Naive thymus-derived CD8-positive, alpha-beta T cell (primary cell): ENCODE data around the gene HSDL1. TPM values are rescaled to one million over a fixed set of nuclear protein-coding genes. Genes with fewer than 3 reads are reported as not detected.

Source experiments
- ATAC-seq, 2 donors: fragments of 150-1000 bp; cut with Tn5 transposase in 1 of 2; sonication (Bioruptor Pico), chemical (Tn5 transposase) in 1 of 2; 1 replicate in 1 of 2; 2 replicates in 1 of 2; pipeline ENCODE4 v1.10.0; 2021; ENCODE audit warnings: mild to moderate bottlenecking in 2 of 2, moderate library complexity in 2 of 2
- POLR2A ChIA-PET: fragments of 350-600 bp; sonication (Branson Sonifier 250); formaldehyde crosslinking; loops from one replicate; lab custom pipeline; 2021; ENCODE audit warnings: antibody characterized with exemption; lab: Charles Lee
- DNase-seq, 10 donors: peaks; one replicate each; pipeline versions ENCODE4 v3.0.0 to v3.0.0-alpha.2; 2020 to 2022
- H3K27ac Mint-ChIP-seq, 10 donors: one replicate each; pipeline ENCODE4 v1.8.0; 2020 to 2022; ENCODE audit warnings: mild to moderate bottlenecking in 10 of 10, mixed read lengths in 10 of 10, moderate library complexity in 4 of 10, inconsistent platforms in 1 of 10
- H3K27me3 Mint-ChIP-seq, 5 donors: one replicate each; pipeline ENCODE4 v1.8.0; 2021 to 2022; ENCODE audit warnings: mixed read lengths in 5 of 5
- H3K36me3 Mint-ChIP-seq, 3 donors: one replicate each; pipeline ENCODE4 v1.8.0; 2020 to 2022; ENCODE audit warnings: mixed read lengths in 3 of 3, mild to moderate bottlenecking in 2 of 3, inconsistent platforms in 1 of 3
- H3K4me1 Mint-ChIP-seq, 4 donors: one replicate each; pipeline ENCODE4 v1.8.0; 2021 to 2022; ENCODE audit warnings: mixed read lengths in 4 of 4
- H3K4me3 Mint-ChIP-seq, 10 donors: one replicate each; pipeline ENCODE4 v1.8.0; 2020 to 2022; ENCODE audit warnings: mild to moderate bottlenecking in 10 of 10, mixed read lengths in 10 of 10, moderate library complexity in 6 of 10, inconsistent platforms in 1 of 10
- H3K9me3 Mint-ChIP-seq, 9 donors: one replicate each; pipeline ENCODE4 v1.8.0; 2020 to 2022; ENCODE audit warnings: mixed read lengths in 9 of 9, mild to moderate bottlenecking in 3 of 9, inconsistent platforms in 1 of 9, moderate library complexity in 1 of 9
- polyA plus RNA-seq, 3 donors: library from polyadenylated mRNA; unstranded; fragments of 300-500 nt; fragmentation: Illumina TruSeq; gene quantifications; one replicate each; pipeline ENCODE4 v1.2.3, GENCODE V29; 2021
- total RNA-seq, 8 experiments: library from RNA in 2 of 8; stranded (reverse) in 2 of 8; gene quantifications; one replicate each; pipeline ENCODE4 v1.2.3 and lab custom pipeline; 2021 to 2026

Gene HSDL1
- total and polyA plus RNA-seq, 5 experiments from 2014 or later: 8.4 to 24.8 (median 14.7) TPM

DNA sequence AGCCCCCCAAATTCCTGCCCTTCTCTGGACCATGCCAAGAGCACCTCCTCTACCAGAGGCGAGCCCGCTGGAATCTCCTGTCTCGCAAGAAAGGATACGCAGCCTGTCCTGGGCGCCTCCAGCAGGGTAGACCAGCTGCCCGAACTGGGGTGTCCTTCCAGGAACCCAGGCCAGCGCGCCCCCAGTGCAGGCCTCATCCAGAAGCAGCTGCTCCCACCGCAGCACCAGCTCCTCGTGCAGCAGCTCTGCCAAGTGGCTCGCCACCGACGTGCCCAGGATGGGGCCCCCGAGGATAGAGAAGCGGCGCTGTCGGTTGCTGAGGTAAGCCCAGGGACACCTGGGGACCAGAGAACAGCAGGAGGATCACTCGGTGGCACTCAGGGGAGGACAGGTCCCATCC is 37.1 kb upstream of the HSDL1 start:
- peaks cover 0 to 40% (median 8%) of the 10 kb centered on the region in 3 donors for H3K36me3 Mint-ChIP-seq
- POLR2A ChIA-PET: no interaction called here
- H3K9me3 Mint-ChIP-seq: no peaks in the 10 kb centered on the region
- no peak overlapping the region for H3K27ac Mint-ChIP-seq
- no peak overlapping the region for H3K4me3 Mint-ChIP-seq
- DNase-seq (no peak), ATAC-seq (no peak)
- peaks cover 17 to 25% (median 24%) of the 10 kb centered on the region in 4 donors for H3K4me1 Mint-ChIP-seq
- H3K27me3 Mint-ChIP-seq: no peaks in the 10 kb centered on the region

DNA sequence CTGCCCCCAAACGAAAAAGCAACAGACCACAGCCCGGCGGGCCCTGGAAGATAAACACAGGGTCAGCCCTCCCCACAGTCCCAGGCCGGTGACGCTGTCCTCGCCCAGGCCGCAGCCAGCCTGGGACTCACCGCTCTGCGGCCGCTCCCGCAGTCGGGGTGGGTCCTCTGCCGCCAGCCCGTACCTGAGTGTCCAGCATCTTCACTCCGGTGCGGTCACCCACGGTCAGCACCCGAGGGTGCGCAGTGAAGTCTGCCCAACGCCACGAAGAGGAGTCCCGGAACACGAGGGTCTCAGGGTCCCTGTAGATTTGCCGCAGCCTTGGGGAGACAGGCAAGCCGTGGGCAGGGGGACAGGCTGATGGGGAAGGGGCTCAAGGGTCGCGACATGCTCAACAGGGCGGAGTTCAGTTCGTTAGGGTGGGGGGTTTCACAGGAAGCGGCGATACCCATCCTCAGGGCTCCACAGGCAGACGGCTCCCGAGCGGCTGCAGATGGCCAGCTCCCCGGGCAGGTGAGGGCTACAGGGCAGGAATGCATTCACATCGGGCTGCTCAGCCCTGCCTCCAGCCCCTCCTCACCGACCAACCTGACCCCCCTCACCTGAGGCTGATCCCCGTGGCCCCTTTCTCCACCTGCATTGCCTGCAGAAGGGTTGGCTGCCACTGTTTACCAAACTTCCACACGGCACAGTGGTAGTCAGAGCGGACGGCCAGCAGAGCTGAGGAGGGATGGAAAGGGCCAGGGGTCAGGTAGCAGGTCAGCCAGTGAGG is 36.4 kb upstream of the HSDL1 start:
- no peak for ATAC-seq
- H3K36me3 Mint-ChIP-seq: peaks cover 0 to 40% (median 8%) of the 10 kb centered on the region in 3 donors
- no peak for DNase-seq
- no peak overlapping the region for H3K27ac Mint-ChIP-seq
- no peak overlapping the region for H3K4me3 Mint-ChIP-seq
- no peaks in the 10 kb centered on the region for H3K9me3 Mint-ChIP-seq
- peaks cover 15 to 24% (median 23%) of the 10 kb centered on the region in 4 donors for H3K4me1 Mint-ChIP-seq
- POLR2A ChIA-PET: no interaction called here
- no peaks in the 10 kb centered on the region for H3K27me3 Mint-ChIP-seq

DNA sequence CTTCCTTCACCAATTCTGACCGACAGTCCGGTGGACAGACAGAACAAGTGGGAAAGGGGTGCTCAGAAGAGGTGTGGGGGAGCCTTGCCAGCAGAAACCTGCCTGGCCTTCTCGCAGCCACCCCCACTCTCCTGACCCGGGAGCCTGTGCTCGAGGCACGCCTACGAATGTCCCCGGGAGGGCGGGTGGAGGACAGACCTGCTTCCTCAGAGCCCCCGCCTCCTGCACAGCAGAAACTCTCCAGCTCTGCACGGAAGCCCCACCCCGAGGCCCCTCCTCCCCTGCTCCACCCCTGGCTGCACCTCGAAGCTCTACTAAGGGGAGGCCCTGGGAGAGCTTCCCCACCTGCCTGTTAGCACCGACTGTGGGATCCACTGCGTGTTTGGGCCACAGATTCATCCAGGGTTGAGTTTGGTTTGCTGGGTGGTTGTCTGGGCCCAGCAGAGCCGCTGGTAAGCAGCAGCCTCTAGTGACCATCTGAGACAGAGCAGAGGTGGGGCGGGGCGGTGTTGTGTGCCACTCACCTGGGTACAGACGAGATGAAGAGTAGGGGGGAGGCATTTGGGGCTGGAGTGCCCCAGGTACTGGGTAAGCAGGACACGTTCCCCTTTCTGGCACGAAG is 35.7 kb upstream of the HSDL1 start:
- Mint-ChIP-seq H3K27ac (no peak overlapping the region), H3K9me3 (no peaks in the 10 kb centered on the region), H3K36me3 (peaks cover 0 to 40% (median 8%) of the 10 kb centered on the region in 3 donors), H3K4me3 (no peak overlapping the region), H3K27me3 (no peaks in the 10 kb centered on the region), H3K4me1 (peaks cover 13 to 23% (median 16%) of the 10 kb centered on the region in 4 donors)
- POLR2A ChIA-PET: interaction anchor here (0.6 kb wide), 1 partner anchor 24 kb away, joined by 3 read pairs; no protein-coding TSS in a partner anchor
- DNase-seq: no peak
- no peak for ATAC-seq

DNA sequence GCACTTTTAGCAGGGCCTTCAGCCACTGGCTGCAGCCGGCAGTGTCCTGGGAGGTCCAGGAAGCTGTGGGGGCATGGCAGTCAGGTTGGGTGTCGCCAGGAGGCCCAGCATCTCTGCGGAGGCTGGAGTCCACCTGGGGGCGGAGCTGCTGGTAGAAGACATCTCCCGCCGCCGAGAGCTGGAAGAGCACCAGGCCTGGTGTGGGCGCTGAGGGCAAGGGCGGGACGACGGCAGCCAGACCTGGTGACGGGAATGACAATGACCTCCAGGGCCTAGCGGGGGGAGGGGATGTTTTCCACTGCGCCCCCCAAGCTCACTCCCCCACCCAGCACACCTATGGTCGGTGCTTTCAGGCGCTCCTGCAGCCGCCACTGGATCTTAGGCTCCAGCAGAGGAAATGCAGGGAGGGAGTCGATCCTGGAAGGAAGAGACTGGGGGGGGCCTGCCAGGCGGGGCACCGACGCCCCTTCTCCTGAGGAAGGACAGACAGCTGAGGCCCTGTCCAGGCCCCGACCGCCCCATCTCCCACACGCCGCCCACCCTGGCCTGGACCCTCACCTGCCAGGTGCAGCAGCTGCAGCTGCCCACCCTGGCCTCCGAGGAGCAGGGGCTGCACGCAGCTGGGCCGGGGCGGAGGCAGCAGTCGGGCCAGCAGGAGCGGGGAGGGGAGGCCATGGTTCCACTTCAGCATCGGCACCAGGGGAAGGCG is 34.8 kb upstream of the HSDL1 start:
- POLR2A ChIA-PET: no interaction called here
- Mint-ChIP-seq H3K36me3 (peaks cover 0 to 38% (median 8%) of the 10 kb centered on the region in 3 donors), H3K27ac (no peak overlapping the region), H3K27me3 (no peaks in the 10 kb centered on the region), H3K4me1 (peaks cover 12 to 25% (median 14%) of the 10 kb centered on the region in 4 donors), H3K9me3 (no peaks in the 10 kb centered on the region), H3K4me3 (no peak overlapping the region)
- no peak for DNase-seq
- ATAC-seq: no peak

DNA sequence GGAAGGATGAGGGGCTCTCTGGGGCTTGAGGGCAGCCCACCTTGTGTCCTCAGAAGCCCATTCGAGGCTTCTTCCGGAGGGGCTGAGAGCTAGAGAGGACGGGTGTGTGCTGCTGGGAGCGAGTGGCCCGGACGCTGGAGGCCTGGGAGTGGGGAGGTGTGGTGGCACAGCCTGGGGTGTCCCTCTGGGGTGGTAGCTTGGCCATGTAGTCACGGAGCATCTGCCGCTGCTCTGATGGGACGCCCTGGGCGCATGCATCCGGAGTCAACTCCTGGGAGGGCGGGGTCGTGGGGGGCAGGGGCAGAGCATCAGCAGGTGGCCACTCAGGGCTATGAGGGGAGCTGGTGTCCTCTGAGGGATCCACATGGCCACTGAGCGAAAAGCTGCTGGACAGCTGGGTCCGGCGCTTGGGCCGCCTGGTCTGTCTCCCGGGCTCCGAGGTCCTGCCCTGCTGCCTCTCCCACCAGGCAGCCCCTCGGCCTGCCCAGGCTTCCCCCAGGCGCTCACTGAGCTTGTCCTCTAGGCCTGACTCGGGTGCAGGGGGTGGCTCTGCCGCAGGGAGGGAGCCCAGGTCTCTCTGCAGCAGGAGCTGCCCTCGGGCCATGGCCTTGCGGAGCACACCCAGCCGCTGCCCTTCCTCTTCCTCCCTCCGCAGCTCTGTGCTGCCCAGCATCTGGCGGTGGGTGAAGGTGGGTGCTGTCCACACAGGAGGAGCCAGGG is 34.1 kb upstream of the HSDL1 start:
- POLR2A ChIA-PET: no interaction called here
- no peak for ATAC-seq
- Mint-ChIP-seq H3K36me3 (peaks cover 0 to 32% (median 4%) of the 10 kb centered on the region in 3 donors), H3K27me3 (no peaks in the 10 kb centered on the region), H3K4me1 (peaks cover 5 to 18% (median 8%) of the 10 kb centered on the region in 4 donors), H3K4me3 (no peak overlapping the region), H3K27ac (no peak overlapping the region), H3K9me3 (no peaks in the 10 kb centered on the region)
- DNase-seq: no peak

DNA sequence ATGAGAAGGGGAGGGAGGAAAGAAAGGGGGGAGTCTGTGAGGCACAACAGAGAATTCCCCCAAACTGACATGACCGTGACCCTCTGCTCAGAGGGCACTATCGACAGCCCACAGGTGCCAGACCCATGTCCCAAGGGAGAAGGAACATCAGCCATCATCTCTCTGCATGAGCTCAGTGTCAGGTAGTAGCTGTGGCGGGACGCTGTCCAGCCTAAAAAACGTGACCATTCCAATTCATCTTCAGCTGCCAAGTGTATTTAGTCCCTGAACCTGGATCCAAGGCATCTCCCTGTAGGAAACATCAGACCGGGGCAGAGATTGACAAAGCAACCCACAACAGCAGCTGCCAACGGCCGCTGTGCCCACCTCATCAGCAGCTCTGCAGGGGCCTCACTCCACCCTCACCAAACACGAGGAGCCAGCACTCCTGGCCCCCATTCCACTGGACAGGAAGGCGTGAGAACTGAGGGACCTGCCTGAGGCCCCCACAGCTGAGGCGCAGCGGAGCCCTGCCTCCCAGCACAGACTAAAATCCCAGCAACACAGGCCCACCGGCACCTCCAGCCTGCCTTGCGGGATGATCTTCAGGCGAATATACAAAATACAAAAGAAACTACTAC is 33.3 kb upstream of the HSDL1 start:
- no peak for DNase-seq
- Mint-ChIP-seq H3K4me1 (peaks cover 5 to 10% (median 7%) of the 10 kb centered on the region in 4 donors), H3K9me3 (no peaks in the 10 kb centered on the region), H3K36me3 (peaks cover 0 to 30% (median 4%) of the 10 kb centered on the region in 3 donors), H3K27me3 (no peaks in the 10 kb centered on the region), H3K27ac (peak overlapping the region in 2 of 10 donors; percentile 24 to 70), H3K4me3 (no peak overlapping the region)
- POLR2A ChIA-PET: interaction anchor here (1.2 kb wide), 1 partner anchor 9 kb away, joined by 4 read pairs; the partner anchor contains the start of gene TAF1C
- ATAC-seq: no peak

DNA sequence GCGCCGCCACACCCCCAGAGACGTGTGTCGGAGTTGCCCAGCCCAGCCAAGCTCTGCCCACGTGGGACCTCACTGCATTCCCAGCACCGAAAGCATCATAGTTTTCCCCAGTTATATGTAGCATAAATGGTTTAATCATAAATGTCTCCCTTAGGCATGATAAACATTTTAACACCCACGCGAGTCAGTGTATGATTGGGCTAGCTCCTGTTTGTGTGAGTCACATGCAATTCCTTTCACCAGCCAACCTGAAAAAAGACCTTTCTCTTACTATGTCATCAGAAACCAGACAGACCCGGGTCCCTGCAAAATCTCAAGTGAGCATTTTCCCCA is 32.7 kb upstream of the HSDL1 start:
- Mint-ChIP-seq H3K4me1 (peaks cover 5 to 8% (median 7%) of the 10 kb centered on the region in 4 donors), H3K4me3 (no peak overlapping the region), H3K9me3 (no peaks in the 10 kb centered on the region), H3K27ac (peak overlapping the region in 3 of 10 donors; percentile 14 to 70 (median 24)), H3K36me3 (peaks cover 0 to 27% (median under 1%) of the 10 kb centered on the region in 3 donors), H3K27me3 (peaks cover 0 to 2% (median 0%) of the 10 kb centered on the region in 5 donors)
- DNase-seq (no peak), ATAC-seq (no peak)
- POLR2A ChIA-PET: interaction anchor here (1.2 kb wide), 1 partner anchor 9 kb away, joined by 4 read pairs; the partner anchor contains the start of gene TAF1C

DNA sequence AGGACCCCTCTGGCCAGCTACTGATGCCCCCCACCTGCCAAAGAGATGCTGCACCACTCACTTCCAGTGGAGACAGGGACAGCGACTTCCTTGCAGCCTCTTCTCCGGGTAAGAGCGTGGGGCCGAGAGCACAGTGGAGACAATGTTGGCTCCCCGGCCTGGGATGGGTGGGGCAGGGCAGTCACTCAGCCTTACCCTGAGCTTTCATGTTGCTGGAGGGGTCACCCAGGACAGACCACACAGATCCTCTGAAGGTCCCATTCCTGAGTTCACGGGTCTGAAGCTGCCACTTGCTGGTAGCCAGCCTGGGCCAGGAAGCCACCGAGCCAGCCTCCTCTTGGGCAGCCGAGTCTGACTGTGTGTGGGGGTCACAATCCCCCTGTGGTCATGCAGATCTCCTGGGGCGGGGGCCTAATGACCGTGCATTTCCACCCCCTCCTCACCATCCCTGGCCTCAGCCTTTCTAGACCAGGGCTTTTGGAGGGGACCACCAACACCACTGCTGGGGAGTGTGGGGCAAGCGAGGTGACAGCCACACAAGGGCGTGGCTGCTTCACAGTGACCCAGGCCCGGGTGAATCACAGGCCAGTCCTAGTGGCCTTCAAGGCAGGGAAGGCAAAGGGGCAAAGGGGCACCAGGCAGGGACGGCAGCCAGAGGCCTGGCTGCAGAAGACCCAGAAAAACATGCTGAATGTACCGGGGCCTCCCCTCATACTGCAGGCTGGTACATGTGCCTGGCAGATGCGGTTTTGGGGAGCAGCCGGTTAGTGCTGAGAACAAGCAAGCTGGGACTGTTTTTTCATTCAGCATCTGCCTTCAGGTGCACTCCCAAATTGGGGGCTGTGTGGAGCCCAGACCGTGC is 31.4 kb upstream of the HSDL1 start:
- H3K36me3 Mint-ChIP-seq: peaks cover 0 to 21% (median 0%) of the 10 kb centered on the region in 3 donors
- no peak for ATAC-seq
- peak overlapping the region in 1 of 10 donors; percentile 77 for H3K27ac Mint-ChIP-seq
- no peaks in the 10 kb centered on the region for H3K9me3 Mint-ChIP-seq
- peaks cover 5 to 8% (median 7%) of the 10 kb centered on the region in 4 donors for H3K4me1 Mint-ChIP-seq
- DNase-seq: no peak
- peaks cover 0 to 5% (median 0%) of the 10 kb centered on the region in 5 donors for H3K27me3 Mint-ChIP-seq
- no peak overlapping the region for H3K4me3 Mint-ChIP-seq
- POLR2A ChIA-PET: no interaction called here

DNA sequence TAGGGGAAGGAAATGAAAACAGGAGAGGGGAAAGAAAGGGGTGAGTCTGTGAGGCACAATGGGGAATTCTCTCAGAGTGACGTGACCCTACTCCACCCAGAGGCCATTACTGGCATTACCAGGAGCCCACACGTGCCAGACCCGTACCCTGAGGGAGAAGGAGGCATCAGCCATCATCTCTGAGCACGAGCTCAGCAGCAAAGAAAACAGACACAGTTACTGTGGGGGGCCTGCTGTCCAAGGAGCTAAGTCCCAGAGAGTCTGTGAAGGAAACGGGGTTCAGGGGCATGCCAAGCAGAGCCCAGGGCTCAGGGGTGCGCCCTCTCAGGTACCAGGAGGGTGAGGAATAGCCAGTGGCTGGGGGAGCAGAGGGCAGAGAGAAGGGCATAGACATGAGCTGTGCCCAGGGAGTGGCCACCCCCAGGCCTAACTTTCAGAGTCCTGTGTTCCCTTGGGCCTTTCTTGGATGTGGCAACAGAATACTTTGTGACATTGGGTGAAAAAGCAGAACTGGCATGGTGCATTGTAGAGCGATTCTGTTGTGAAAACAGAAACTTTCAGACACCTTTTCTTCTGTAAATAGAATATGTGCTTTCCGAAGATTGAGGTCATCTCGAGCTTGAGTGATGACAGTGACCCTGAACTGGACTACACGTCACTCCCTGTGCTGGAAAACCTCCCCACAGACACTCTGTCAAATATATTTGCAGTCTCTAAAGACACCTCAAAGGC is 30.5 kb upstream of the HSDL1 start:
- H3K36me3 Mint-ChIP-seq: peaks cover 0 to 13% (median 0%) of the 10 kb centered on the region in 3 donors
- POLR2A ChIA-PET: no interaction called here
- peak overlapping the region in 9 of 10 donors; percentile 0 to 74 (median 25) for H3K27ac Mint-ChIP-seq
- ATAC-seq (peak; percentile 92 to 99), DNase-seq (peak in 9 of 10 donors; percentile 22 to 65 (median 46))
- no peak overlapping the region for H3K4me3 Mint-ChIP-seq
- H3K9me3 Mint-ChIP-seq: no peaks in the 10 kb centered on the region
- H3K27me3 Mint-ChIP-seq: peaks cover 0 to 5% (median 0%) of the 10 kb centered on the region in 5 donors
- peaks cover 5 to 8% (median 7%) of the 10 kb centered on the region in 4 donors for H3K4me1 Mint-ChIP-seq

DNA sequence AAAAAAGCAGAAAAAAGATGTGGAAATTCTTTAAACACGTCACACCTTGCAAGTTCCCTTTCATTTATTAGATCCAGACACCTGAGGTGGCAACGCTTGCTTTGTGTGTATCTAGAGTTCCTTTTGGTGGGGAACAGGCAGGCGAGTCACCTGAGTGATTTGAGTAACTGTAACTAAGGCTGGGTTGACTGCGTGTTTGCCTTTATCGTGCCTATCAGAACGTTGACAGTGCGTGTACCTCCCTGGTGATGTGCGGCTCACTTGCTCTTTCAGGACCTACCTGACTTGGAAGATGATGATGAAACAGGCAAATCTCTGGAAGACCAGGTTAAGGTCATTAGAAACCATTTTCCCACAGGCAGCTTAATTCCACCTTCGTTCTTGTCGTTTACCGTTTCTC is 29.4 kb upstream of the HSDL1 start:
- H3K4me1 Mint-ChIP-seq: peaks cover 5 to 8% (median 7%) of the 10 kb centered on the region in 4 donors
- peak overlapping the region in 1 of 10 donors; percentile 65 for H3K27ac Mint-ChIP-seq
- no peaks in the 10 kb centered on the region for H3K9me3 Mint-ChIP-seq

More for the DNA sequence above, 29.4 kb upstream of the HSDL1 start:
- Mint-ChIP-seq H3K4me3 (no peak overlapping the region), H3K36me3 (peaks cover 0 to 9% (median 0%) of the 10 kb centered on the region in 3 donors), H3K27me3 (peaks cover 2 to 9% (median 5%) of the 10 kb centered on the region in 5 donors)
- ATAC-seq (no peak), DNase-seq (no peak)
- POLR2A ChIA-PET: no interaction called here
